ENCODE data around the gene UCHL5. TPM values are rescaled to one million over a fixed set of nuclear protein-coding genes. Genes with fewer than 3 reads are reported as not detected.
"Not testable (repeated sequence)": the region's sequence is repeated elsewhere in the genome, so short reads cannot be mapped to it uniquely, and the experiment has no call there.

The UCHL5 gene
- total RNA-seq, 1 donor from 2014 or later: 26.0 TPM

GRCh38 chr1:193058529-193059281 is 455 bp downstream of the UCHL5 start:
- Histone ChIP-seq H3K4me3 (peak overlapping the region; percentile 66), H3K4me1 (peaks cover 28% of the 10 kb centered on the region), H3K36me3 (no peaks in the 10 kb centered on the region), H3K27ac (peak overlapping the region; percentile 91), H3K27me3 (ENCODE audit: low read depth) (no peaks in the 10 kb centered on the region), H3K9me3 (no peaks in the 10 kb centered on the region)
- TF ChIP-seq, protein P1, sequence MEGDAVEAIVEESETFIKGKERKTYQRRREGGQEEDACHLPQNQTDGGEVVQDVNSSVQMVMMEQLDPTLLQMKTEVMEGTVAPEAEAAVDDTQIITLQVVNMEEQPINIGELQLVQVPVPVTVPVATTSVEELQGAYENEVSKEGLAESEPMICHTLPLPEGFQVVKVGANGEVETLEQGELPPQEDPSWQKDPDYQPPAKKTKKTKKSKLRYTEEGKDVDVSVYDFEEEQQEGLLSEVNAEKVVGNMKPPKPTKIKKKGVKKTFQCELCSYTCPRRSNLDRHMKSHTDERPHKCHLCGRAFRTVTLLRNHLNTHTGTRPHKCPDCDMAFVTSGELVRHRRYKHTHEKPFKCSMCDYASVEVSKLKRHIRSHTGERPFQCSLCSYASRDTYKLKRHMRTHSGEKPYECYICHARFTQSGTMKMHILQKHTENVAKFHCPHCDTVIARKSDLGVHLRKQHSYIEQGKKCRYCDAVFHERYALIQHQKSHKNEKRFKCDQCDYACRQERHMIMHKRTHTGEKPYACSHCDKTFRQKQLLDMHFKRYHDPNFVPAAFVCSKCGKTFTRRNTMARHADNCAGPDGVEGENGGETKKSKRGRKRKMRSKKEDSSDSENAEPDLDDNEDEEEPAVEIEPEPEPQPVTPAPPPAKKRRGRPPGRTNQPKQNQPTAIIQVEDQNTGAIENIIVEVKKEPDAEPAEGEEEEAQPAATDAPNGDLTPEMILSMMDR (IDR thresholded peaks at IDR 0.05): no peak
- peak; percentile 63 to 68 for ATAC-seq
- DNase-seq: peak; percentile 77
- intact Hi-C loops (cut with DNase I): no loop called here

GRCh38 chr1:193054169-193054675 is 4.9 kb downstream of the UCHL5 start:
- H3K4me3 ChIP-seq: no peak overlapping the region
- H3K27ac ChIP-seq: no peak overlapping the region
- TF ChIP-seq, protein P1 (IDR thresholded peaks at IDR 0.05): no peak
- intact Hi-C loops (cut with DNase I): no loop called here
- no peaks in the 10 kb centered on the region for H3K27me3 ChIP-seq (ENCODE audit: low read depth)
- no peak for ATAC-seq
- peaks cover 12% of the 10 kb centered on the region for H3K4me1 ChIP-seq
- no peaks in the 10 kb centered on the region for H3K9me3 ChIP-seq
- no peak for DNase-seq
- peaks cover 18% of the 10 kb centered on the region for H3K36me3 ChIP-seq

- DNase-seq; H3K4me3 ChIP-seq; intact Hi-C loops (cut with DNase I); H3K27me3 ChIP-seq (ENCODE audit: low read depth); ATAC-seq; H3K27ac ChIP-seq; H3K4me1 ChIP-seq; H3K9me3 ChIP-seq: not testable (repeated sequence)
- H3K36me3 ChIP-seq: peaks cover 48% of the 10 kb centered on the region
These were observed 10.2 kb downstream of the UCHL5 start for GRCh38 chr1:193048913-193049312.

GRCh38 chr1:193042766-193043691 is 16.1 kb downstream of the UCHL5 start:
- intact Hi-C loops (cut with DNase I): no loop called here
- Histone ChIP-seq H3K4me3 (no peak overlapping the region), H3K27ac (no peak overlapping the region), H3K27me3 (ENCODE audit: low read depth) (no peaks in the 10 kb centered on the region), H3K9me3 (no peaks in the 10 kb centered on the region), H3K4me1 (no peaks in the 10 kb centered on the region), H3K36me3 (peaks cover 24% of the 10 kb centered on the region)
- no peak for ATAC-seq
- DNase-seq: no peak
- TF ChIP-seq, protein P1 (IDR thresholded peaks at IDR 0.05): no peak

DNA sequence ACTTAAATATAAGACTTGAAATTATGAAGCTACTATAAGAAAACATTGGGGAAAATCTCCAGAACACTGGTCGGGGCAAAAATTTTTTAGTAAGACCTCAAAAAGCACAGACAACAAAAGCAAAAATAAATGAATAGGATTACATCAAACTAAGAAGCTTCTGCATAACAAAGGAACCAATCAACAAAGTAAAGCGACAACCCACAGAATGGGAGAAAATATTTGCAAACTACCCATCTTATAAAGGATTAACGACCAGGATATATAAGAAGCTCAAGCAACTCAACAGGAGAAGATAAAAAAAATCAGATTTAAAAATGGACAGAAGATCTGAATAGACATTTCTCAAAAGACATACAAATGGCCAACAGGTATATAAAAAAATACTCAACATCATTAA is 19.1 kb downstream of the UCHL5 start:
- no peak for DNase-seq
- intact Hi-C loops (cut with DNase I): no loop called here
- TF ChIP-seq, protein P1 (IDR thresholded peaks at IDR 0.05): no peak
- Histone ChIP-seq H3K36me3 (peaks cover 8% of the 10 kb centered on the region), H3K4me1 (no peaks in the 10 kb centered on the region), H3K9me3 (no peaks in the 10 kb centered on the region), H3K27ac (no peak overlapping the region), H3K27me3 (ENCODE audit: low read depth) (no peaks in the 10 kb centered on the region), H3K4me3 (no peak overlapping the region)
- no peak for ATAC-seq

All from lower lobe of right lung (tissue), 2 donors.